Frontal cortex (tissue), 4 donors: ENCODE data around the gene RFX1. TPM values are rescaled to one million over a fixed set of nuclear protein-coding genes. Genes with fewer than 3 reads are reported as not detected.

Experiments
- DNase-seq, 2 donors: peaks; one replicate each; pipeline ENCODE4 v3.0.0; 2012; ENCODE audit warnings: low spot score in 2 of 2
- FAIRE-seq: peaks from 2 replicates; lab custom pipeline; 2012; peaks lifted over from hg19 to GRCh38; lab: Jason Lieb, UNC
- total RNA-seq: library from RNA; depleted of rRNA; stranded (reverse); fragments of >200 nt; gene quantifications from one replicate; pipeline ENCODE4 v1.2.3, GENCODE V29; 2014
- donor health status: control.
- donor health status: control.
- donor health status: control.

Gene RFX1
- total RNA-seq, 1 donor from 2014 or later, result 1.2 TPM

- FAIRE-seq (no peak), DNase-seq (no peak)
Measured at GRCh38 chr19:13920940-13921747, 85.0 kb downstream of the RFX1 start.

GRCh38 chr19:13920524-13920923 lies 85.6 kb downstream of the RFX1 start:
- DNase-seq (no peak), FAIRE-seq (no peak)

DNA sequence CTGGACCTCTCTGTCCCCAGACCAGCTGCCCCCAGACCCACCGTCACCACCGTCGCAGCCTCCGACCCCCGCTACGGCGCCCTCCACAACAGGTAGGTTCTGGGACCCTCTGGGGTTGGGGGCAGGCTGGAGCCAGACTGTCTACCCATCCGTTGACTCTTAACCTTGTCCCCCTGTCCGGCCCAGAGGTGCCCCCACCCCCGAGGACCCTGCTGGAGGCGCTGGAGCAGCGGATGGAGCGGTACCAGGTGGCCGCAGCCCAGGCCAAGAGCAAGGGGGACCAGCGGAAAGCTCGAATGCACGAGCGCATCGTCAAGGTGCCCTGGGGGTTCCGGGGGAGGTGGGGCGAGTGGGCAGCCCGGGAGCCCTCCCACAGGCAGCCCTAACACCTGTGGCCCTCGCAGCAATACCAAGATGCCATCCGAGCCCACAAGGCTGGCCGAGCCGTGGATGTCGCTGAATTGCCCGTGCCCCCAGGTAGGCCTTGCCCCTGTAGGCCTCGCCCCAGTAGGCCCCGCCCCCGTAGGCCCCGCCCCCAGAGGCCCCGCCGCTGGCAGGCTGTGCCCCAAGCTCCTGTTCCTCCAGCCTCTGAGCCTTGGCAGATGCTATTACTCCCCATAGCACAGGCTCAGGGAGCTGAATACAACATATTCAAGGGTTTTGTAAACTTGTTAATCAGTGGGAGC lies 87.3 kb downstream of the RFX1 start:
- no peak for FAIRE-seq

GRCh38 chr19:13917888-13918406 lies 88.2 kb downstream of the RFX1 start:
- FAIRE-seq (no peak), DNase-seq (no peak)

More for the DNA sequence above, 87.3 kb downstream of the RFX1 start:
- DNase-seq, result no peak

DNA sequence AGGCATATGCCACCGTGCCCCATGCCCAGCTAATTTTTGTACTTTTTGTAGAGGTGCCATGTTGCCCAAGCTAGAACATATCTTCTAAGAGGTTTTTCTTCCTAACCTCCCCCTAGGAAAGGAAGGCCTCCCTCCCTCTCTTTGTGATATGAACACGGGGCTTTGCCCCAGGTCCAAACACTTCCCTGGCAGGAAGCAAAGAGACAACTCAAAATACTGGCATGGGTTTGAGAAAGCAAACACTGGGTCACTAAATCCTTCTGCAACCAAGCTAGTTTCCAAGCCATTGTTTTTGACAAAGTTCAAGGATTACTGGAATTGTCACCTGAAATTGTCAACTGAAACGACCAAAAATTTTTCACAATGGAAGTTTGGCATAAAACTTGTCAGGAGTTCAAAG lies 91.3 kb downstream of the RFX1 start:
- DNase-seq, result no peak
- no peak for FAIRE-seq

- DNase-seq, result no peak
- no peak for FAIRE-seq
Measured at GRCh38 chr19:13913352-13913751, 92.8 kb downstream of the RFX1 start.

Other genes starting within 250 kb of the RFX1 start
- gene MRI1, start 241.8 kb downstream of the RFX1 start, total RNA-seq, result 15.9 TPM
- 20.8 TPM for gene C19orf53, start 231.9 kb downstream of the RFX1 start, total RNA-seq
- 6.9 TPM for gene ZSWIM4, start 210.9 kb downstream of the RFX1 start, total RNA-seq
- 3.7 TPM for gene NANOS3, start 129.2 kb downstream of the RFX1 start, total RNA-seq
- 13.0 TPM for gene BRME1, start 100.2 kb downstream of the RFX1 start, total RNA-seq
- gene CC2D1A, start 100.1 kb downstream of the RFX1 start, total RNA-seq, result 10.2 TPM
- 0.41 TPM for gene PODNL1, start 67.9 kb downstream of the RFX1 start, total RNA-seq
- gene DCAF15, start 53.8 kb downstream of the RFX1 start, total RNA-seq, result 13.0 TPM
- gene RLN3, start 21.8 kb upstream of the RFX1 start, total RNA-seq, result not detected
- 5.7 TPM for gene IL27RA, start 25.4 kb upstream of the RFX1 start, total RNA-seq
- gene PALM3, start 55.8 kb upstream of the RFX1 start, total RNA-seq, result 3.3 TPM
- gene MISP3, start 66.5 kb upstream of the RFX1 start, total RNA-seq, result 0.41 TPM
- not detected for gene C19orf67, start 79.5 kb upstream of the RFX1 start, total RNA-seq
- 43.2 TPM for gene SAMD1, start 84.4 kb upstream of the RFX1 start, total RNA-seq
- gene PRKACA, start 111.4 kb upstream of the RFX1 start, total RNA-seq, result 22.0 TPM
- gene ASF1B, start 130.3 kb upstream of the RFX1 start, total RNA-seq, result 1.2 TPM
- 41.6 TPM for gene ADGRL1, start 199.8 kb upstream of the RFX1 start, total RNA-seq